Measurements from ENCODE around the gene SPEG. TPM values are rescaled to one million over a fixed set of nuclear protein-coding genes. Genes with fewer than 3 reads are reported as not detected.

SPEG gene
- total RNA-seq, 1 donor from 2014 or later = 5.6 TPM

GRCh38 chr2:219398721-219399363 is 35.8 kb upstream of the SPEG start:
- H3K27me3 ChIP-seq = no peaks in the 10 kb centered on the region
- DNase-seq (no peak), ATAC-seq (no peak)
- H3K4me1 ChIP-seq = peaks cover 7% of the 10 kb centered on the region
- TF ChIP-seq CTCF (IDR thresholded peaks at IDR 0.05) = no peak
- no peaks in the 10 kb centered on the region for H3K9me3 ChIP-seq
- H3K27ac ChIP-seq = no peak overlapping the region
- no peaks in the 10 kb centered on the region for H3K36me3 ChIP-seq
- no peak overlapping the region for H3K4me3 ChIP-seq
- intact Hi-C loops (cut with DNase I) = no loop called here

GRCh38 chr2:219399716-219400478 is 34.7 kb upstream of the SPEG start:
- no peak for TF ChIP-seq CTCF (IDR thresholded peaks at IDR 0.05)
- ATAC-seq = no peak
- H3K36me3 ChIP-seq = no peaks in the 10 kb centered on the region
- H3K4me1 ChIP-seq = peaks cover 7% of the 10 kb centered on the region
- no peak for DNase-seq
- no peaks in the 10 kb centered on the region for H3K9me3 ChIP-seq
- intact Hi-C loops (cut with DNase I) = loop anchor here (10.0 kb wide), 1 partner anchor 125 kb away; no protein-coding TSS in a partner anchor
- H3K27ac ChIP-seq = no peak overlapping the region
- no peaks in the 10 kb centered on the region for H3K27me3 ChIP-seq
- H3K4me3 ChIP-seq = no peak overlapping the region

DNA sequence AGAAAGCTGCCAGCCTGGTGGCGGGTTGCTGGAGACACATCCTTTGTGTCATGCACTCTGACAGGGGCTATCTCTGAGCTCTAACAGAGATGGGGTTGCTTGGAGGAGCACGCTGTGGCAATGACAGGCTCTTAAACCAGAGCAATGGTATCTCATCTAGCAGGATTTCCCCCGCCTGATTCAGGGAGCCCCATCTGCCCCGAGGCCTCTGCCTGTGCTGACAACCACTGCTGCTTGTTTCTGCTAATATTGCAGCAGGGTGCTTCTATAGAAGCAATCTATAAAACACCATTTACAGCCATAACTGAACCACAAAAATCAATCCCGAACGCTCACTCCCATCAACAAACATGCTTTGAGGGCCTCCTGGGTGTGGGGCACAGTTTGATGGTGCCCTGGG is 34.1 kb upstream of the SPEG start:
- Histone ChIP-seq H3K27ac (no peak overlapping the region), H3K9me3 (no peaks in the 10 kb centered on the region), H3K27me3 (no peaks in the 10 kb centered on the region), H3K36me3 (no peaks in the 10 kb centered on the region), H3K4me1 (peaks cover 7% of the 10 kb centered on the region), H3K4me3 (no peak overlapping the region)
- ATAC-seq (no peak), DNase-seq (no peak)
- intact Hi-C loops (cut with DNase I) = loop anchor here (10.0 kb wide), 1 partner anchor 124 kb away; no protein-coding TSS in a partner anchor
- no peak for TF ChIP-seq CTCF (IDR thresholded peaks at IDR 0.05)

DNA sequence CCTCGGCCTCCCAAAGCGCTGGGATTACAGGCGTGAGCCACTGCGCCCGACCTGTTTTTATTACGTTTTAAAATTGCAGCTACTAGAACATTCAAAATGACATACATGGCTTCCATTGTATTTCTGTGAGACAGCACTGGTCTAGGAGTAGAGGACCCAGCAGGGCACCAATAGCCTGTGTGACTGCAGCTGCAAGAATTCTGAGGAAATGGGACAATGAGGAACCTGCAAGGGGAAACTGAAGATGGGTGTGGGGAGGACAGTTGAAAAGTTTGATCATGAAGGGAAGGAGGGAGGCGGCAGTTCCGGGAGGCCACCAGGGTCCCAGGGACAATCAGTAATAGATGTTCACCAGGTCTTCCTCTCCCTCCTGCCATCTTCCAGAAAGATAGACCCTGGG is 33.0 kb upstream of the SPEG start:
- peaks cover 7% of the 10 kb centered on the region for H3K4me1 ChIP-seq
- ATAC-seq = peak; percentile 31
- no peak for DNase-seq
- H3K36me3 ChIP-seq = no peaks in the 10 kb centered on the region
- H3K4me3 ChIP-seq = no peak overlapping the region
- TF ChIP-seq CTCF (IDR thresholded peaks at IDR 0.05) = no peak
- no peaks in the 10 kb centered on the region for H3K27me3 ChIP-seq
- intact Hi-C loops (cut with DNase I) = loop anchor here (10.0 kb wide), 1 partner anchor 123 kb away; no protein-coding TSS in a partner anchor
- H3K27ac ChIP-seq = no peak overlapping the region
- no peaks in the 10 kb centered on the region for H3K9me3 ChIP-seq

DNA sequence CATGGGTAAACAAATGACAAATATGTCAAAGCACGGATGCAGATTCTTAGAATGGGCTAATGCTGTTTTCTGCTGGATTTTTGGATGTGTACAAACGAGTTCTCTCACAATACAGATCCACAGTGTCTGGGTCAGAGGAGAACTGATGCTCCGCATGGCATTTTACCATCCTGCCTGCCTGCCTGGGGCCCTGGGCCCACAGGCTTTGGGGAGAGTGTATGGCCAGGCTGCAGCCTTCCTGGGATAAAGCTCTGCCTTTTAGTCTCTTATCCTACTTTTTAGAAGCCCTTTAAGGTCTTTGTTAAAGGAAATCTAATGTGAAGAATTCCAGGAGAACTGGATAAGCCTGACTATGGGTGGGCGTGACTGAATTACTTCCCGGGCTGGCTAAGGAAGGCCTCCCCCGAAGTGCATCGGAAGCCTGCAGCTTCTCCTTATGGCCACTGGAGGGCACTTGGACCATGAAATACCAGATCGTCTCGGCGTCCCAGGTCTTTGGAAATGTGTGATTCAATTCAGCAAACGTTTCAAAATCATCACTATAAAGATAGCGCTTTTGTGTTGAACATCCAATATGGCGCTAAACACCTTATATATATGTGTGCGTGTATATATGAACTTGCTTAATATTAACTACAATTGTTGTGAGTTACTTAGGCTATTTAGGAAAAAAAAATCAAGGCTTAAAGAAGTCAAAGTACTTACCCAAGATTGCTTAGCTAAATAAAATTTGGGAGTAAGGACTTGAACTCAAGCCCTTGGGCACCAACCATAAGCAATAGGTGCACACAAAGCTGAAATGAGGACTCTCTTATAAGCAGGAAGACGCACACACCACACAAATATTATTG is 31.8 kb upstream of the SPEG start:
- no peak for DNase-seq
- no peaks in the 10 kb centered on the region for H3K27me3 ChIP-seq
- TF ChIP-seq CTCF (IDR thresholded peaks at IDR 0.05) = peak; percentile 95
- H3K9me3 ChIP-seq = no peaks in the 10 kb centered on the region
- no peak overlapping the region for H3K4me3 ChIP-seq
- peak; percentile 87 for ATAC-seq
- H3K4me1 ChIP-seq = peaks cover 7% of the 10 kb centered on the region
- H3K36me3 ChIP-seq = no peaks in the 10 kb centered on the region
- H3K27ac ChIP-seq = no peak overlapping the region
- intact Hi-C loops (cut with DNase I) = loop anchor here (10.0 kb wide), 1 partner anchor 122 kb away; no protein-coding TSS in a partner anchor
